Endothelial cell of umbilical vein (primary cell): Measurements from ENCODE around the gene UBE2H.
A peak's percentile ranks its signal among the peaks of the same experiment; 100 is the strongest.

Experiments
- EZH2 ChIP-seq: IDR thresholded peaks from 2 replicates; pipeline ENCODE4 v1.6.1; 2012; ENCODE audit warnings: borderline replicate concordance, low read depth, mild to moderate bottlenecking, moderate library complexity, low read length, inconsistent platforms; ENCODE audit not compliant: severe bottlenecking
- MYC ChIP-seq: IDR thresholded peaks from one replicate; pipeline ENCODE4 v1.6.1; 2011; ENCODE audit warnings: mild to moderate bottlenecking, low read depth, low read length
- POLR2AphosphoS5 ChIP-seq: IDR thresholded peaks from 2 replicates; pipeline ENCODE4 v1.6.1; 2012; ENCODE audit warnings: low read depth, mild to moderate bottlenecking, control low read depth, low read length, moderate library complexity; ENCODE audit not compliant: insufficient read depth
- TF ChIP-seq, protein P1 (sequence below), 2 donors: IDR thresholded peaks; 1 replicate in 1 of 2; 2 replicates in 1 of 2; pipeline ENCODE4 v1.5.1; 2011; ENCODE audit warnings: low read length in 2 of 2, mild to moderate bottlenecking in 2 of 2, moderate library complexity in 2 of 2, control low read depth in 1 of 2, inconsistent platforms in 1 of 2, low read depth in 1 of 2; ENCODE audit not compliant: insufficient read depth in 1 of 2; ENCODE audit errors: extremely low read depth in 1 of 2
- TF ChIP-seq, protein P2 (sequence below): IDR thresholded peaks from 2 replicates; pipeline ENCODE4 v1.6.1; 2011; ENCODE audit not compliant: insufficient read depth, insufficient read length

- TF ChIP-seq EZH2, result no peak
- TF ChIP-seq, protein P1, sequence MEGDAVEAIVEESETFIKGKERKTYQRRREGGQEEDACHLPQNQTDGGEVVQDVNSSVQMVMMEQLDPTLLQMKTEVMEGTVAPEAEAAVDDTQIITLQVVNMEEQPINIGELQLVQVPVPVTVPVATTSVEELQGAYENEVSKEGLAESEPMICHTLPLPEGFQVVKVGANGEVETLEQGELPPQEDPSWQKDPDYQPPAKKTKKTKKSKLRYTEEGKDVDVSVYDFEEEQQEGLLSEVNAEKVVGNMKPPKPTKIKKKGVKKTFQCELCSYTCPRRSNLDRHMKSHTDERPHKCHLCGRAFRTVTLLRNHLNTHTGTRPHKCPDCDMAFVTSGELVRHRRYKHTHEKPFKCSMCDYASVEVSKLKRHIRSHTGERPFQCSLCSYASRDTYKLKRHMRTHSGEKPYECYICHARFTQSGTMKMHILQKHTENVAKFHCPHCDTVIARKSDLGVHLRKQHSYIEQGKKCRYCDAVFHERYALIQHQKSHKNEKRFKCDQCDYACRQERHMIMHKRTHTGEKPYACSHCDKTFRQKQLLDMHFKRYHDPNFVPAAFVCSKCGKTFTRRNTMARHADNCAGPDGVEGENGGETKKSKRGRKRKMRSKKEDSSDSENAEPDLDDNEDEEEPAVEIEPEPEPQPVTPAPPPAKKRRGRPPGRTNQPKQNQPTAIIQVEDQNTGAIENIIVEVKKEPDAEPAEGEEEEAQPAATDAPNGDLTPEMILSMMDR (IDR thresholded peaks at IDR 0.05; ENCODE audit: extremely low read depth in 1 of 2, insufficient read depth in 1 of 2, low read depth in 1 of 2, low read length in 2 of 2), result no peak
- peak; percentile 11 for TF ChIP-seq POLR2AphosphoS5
- TF ChIP-seq, protein P2, sequence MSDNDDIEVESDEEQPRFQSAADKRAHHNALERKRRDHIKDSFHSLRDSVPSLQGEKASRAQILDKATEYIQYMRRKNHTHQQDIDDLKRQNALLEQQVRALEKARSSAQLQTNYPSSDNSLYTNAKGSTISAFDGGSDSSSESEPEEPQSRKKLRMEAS, result no peak
- no peak for TF ChIP-seq MYC
Observed at GRCh38 chr7:129853661-129854268, 99.0 kb downstream of the UBE2H start.
